ENCODE measurements around the gene PLEK2.
"Not testable (repeated sequence)": the region's sequence is repeated elsewhere in the genome, so short reads cannot be mapped to it uniquely, and the experiment has no call there.

Gene PLEK2

GRCh38 chr14:67428501-67429031 is 16.6 kb upstream of the PLEK2 start:
- no peak for DNase-seq (ENCODE audit: low read depth)

GRCh38 chr14:67426983-67427606 is 15.1 kb upstream of the PLEK2 start:
- peak; percentile 55 for DNase-seq (ENCODE audit: low read depth)

GRCh38 chr14:67426161-67426560 is 14.2 kb upstream of the PLEK2 start:
- DNase-seq (ENCODE audit: low read depth) = no peak

GRCh38 chr14:67425608-67426007 is 13.6 kb upstream of the PLEK2 start:
- no peak for DNase-seq (ENCODE audit: low read depth)

- DNase-seq (ENCODE audit: low read depth) = no peak
These were observed 12.6 kb upstream of the PLEK2 start for GRCh38 chr14:67424539-67424938.

- no peak for DNase-seq (ENCODE audit: low read depth)
These were observed 11.5 kb upstream of the PLEK2 start for GRCh38 chr14:67423424-67423823.

GRCh38 chr14:67421356-67422224 is 9.6 kb upstream of the PLEK2 start:
- DNase-seq (ENCODE audit: low read depth) = no peak

- DNase-seq (ENCODE audit: low read depth) = no peak
These were observed 8.3 kb upstream of the PLEK2 start for GRCh38 chr14:67420102-67420739.

GRCh38 chr14:67418401-67419191 is 6.6 kb upstream of the PLEK2 start:
- no peak for DNase-seq (ENCODE audit: low read depth)

- DNase-seq (ENCODE audit: low read depth) = no peak
These were observed 5.7 kb upstream of the PLEK2 start for GRCh38 chr14:67417633-67418032.

GRCh38 chr14:67416810-67417209 is 4.8 kb upstream of the PLEK2 start:
- no peak for DNase-seq (ENCODE audit: low read depth)

- no peak for DNase-seq (ENCODE audit: low read depth)
These were observed 4.1 kb upstream of the PLEK2 start for GRCh38 chr14:67416085-67416484.

GRCh38 chr14:67415610-67416009 is 3.6 kb upstream of the PLEK2 start:
- DNase-seq (ENCODE audit: low read depth) = not testable (repeated sequence)

- DNase-seq (ENCODE audit: low read depth) = peak; percentile 22
These were observed 2.1 kb upstream of the PLEK2 start for GRCh38 chr14:67413806-67414769.

GRCh38 chr14:67411370-67411769 is 595 bp downstream of the PLEK2 start:
- DNase-seq (ENCODE audit: low read depth) = no peak

- no peak for DNase-seq (ENCODE audit: low read depth)
These were observed 1.7 kb downstream of the PLEK2 start for GRCh38 chr14:67410313-67410712.

- no peak for DNase-seq (ENCODE audit: low read depth)
These were observed 2.5 kb downstream of the PLEK2 start for GRCh38 chr14:67409461-67409860.

- not testable (repeated sequence) for DNase-seq (ENCODE audit: low read depth)
These were observed 3.7 kb downstream of the PLEK2 start for GRCh38 chr14:67408122-67408801.

GRCh38 chr14:67405771-67406170 is 6.2 kb downstream of the PLEK2 start:
- DNase-seq (ENCODE audit: low read depth) = no peak

- DNase-seq (ENCODE audit: low read depth) = no peak
These were observed 11.5 kb downstream of the PLEK2 start for GRCh38 chr14:67400434-67400833.
